Measurements from ENCODE around the gene TRIM46. TPM values are rescaled to one million over a fixed set of nuclear protein-coding genes. Genes with fewer than 3 reads are reported as not detected.

Gene TRIM46
- total RNA-seq, 1 donor from 2014 or later: 10.7 TPM

DNA sequence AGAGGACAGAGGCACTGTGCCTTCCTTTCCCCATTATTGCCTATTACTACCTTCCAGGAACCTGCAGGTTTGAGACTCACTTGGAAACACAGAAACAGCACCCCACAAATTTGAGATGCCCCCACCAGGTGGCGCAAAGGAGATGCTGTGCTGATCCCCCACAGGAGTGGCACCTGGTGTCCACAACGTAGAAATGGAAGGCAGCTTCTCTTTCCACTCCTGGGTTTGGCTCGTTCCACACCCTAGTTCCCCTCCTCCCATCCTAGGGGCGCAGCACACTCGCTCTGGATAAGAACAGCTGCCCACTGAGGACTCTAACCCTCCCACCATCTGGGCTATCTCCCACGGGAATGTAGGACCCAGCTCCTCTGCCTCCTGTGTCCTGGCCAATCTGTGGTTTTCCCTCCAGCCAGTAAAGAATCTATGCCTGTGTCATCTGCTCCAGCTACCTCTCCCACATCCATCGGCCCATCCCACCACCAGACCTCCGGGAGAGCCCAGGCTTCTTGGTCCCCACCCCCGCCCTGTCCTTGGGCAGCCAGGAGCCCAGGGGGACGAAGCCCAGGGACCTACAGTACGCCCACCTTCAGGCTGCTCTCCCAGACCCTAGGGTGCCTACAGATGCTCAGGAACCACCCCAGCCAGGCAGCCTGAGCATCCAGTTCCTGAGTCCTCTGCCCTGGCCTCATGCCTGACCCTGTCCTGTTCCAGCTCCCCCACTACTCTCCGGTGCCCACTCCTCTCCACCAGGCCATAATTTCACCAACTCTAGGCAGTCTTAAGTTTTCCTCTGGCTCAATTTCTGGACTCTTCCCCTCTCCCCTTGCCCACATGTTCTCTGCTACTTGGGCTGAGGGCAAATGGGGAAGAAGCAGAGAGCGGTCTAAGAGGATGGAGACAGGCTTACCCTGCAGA is 33.5 kb downstream of the TRIM46 start:
- H3K9me3 Mint-ChIP-seq (ENCODE audit: low read depth): no peaks in the 10 kb centered on the region
- TF ChIP-seq, protein P1, sequence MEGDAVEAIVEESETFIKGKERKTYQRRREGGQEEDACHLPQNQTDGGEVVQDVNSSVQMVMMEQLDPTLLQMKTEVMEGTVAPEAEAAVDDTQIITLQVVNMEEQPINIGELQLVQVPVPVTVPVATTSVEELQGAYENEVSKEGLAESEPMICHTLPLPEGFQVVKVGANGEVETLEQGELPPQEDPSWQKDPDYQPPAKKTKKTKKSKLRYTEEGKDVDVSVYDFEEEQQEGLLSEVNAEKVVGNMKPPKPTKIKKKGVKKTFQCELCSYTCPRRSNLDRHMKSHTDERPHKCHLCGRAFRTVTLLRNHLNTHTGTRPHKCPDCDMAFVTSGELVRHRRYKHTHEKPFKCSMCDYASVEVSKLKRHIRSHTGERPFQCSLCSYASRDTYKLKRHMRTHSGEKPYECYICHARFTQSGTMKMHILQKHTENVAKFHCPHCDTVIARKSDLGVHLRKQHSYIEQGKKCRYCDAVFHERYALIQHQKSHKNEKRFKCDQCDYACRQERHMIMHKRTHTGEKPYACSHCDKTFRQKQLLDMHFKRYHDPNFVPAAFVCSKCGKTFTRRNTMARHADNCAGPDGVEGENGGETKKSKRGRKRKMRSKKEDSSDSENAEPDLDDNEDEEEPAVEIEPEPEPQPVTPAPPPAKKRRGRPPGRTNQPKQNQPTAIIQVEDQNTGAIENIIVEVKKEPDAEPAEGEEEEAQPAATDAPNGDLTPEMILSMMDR (IDR thresholded peaks at IDR 0.05): peak; percentile 93
- H3K27me3 Mint-ChIP-seq (ENCODE audit: low read depth): no peaks in the 10 kb centered on the region
- H3K4me1 Mint-ChIP-seq (ENCODE audit: low read depth): peaks cover 43% of the 10 kb centered on the region
- H3K36me3 Mint-ChIP-seq (ENCODE audit: low read depth): peaks cover 2% of the 10 kb centered on the region
- peak; percentile 69 for DNase-seq (ENCODE audit: low spot score)
- peak overlapping the region; percentile 80 for H3K4me3 Mint-ChIP-seq (ENCODE audit: unreplicated experiment)
- peak overlapping the region; percentile 99 for H3K27ac Mint-ChIP-seq (ENCODE audit: unreplicated experiment)

DNA sequence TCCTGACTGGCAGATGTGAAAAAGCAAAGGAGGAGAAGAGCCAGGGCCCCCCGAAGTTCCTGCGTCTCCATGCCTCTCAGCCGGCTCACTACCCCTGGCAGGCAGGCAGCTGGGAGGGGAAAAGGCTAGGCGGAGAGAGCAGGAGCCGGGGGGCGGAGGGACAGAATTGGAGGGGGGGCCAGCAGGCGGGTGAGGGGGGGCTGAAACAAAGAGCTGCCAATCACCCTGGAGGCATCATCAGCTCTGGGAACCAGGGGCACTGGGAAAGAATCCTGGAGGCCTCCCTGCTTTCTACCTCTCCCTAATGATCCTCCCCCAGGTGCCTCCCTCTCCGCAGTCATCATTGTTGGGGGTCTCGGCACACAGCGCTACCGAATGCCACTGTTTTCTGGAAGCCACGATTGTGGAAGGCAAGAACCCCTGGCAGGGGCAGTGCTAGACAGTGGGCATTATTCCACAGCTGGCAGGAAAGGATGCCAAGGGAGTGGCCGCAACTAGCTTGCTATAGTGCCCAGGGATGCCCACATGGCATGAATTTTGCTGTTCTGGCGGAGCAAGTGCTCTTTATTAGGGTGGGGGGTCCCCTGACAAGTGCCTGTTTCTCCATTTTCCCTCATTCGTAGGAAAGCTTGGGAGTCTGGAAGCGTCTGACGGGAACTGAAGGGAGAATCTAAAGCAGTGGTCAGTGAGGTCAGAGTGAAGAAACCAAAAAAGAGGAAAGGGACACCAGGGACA is 34.3 kb downstream of the TRIM46 start, which contains the start of gene THBS3:
Gene THBS3, minus strand, starts transcription at position 92 of the 735 bp plus-strand sequence. Its CDS starts 21 bp downstream, at position 71.
- Mint-ChIP-seq H3K27ac (ENCODE audit: unreplicated experiment) (peak within 1 kb of the TSS; percentile 99), H3K4me3 (ENCODE audit: unreplicated experiment) (peak within 1 kb of the TSS; percentile 80), H3K4me1 (ENCODE audit: low read depth) (peaks cover 43% of the 10 kb centered on the region), H3K27me3 (ENCODE audit: low read depth) (no peaks in the 10 kb centered on the region), H3K36me3 (ENCODE audit: low read depth) (peaks cover 2% of the 10 kb centered on the region), H3K9me3 (ENCODE audit: low read depth) (no peaks in the 10 kb centered on the region)
- peak; percentile 65 for DNase-seq (ENCODE audit: low spot score)
- TF ChIP-seq, protein P1 (IDR thresholded peaks at IDR 0.05): no peak

DNA sequence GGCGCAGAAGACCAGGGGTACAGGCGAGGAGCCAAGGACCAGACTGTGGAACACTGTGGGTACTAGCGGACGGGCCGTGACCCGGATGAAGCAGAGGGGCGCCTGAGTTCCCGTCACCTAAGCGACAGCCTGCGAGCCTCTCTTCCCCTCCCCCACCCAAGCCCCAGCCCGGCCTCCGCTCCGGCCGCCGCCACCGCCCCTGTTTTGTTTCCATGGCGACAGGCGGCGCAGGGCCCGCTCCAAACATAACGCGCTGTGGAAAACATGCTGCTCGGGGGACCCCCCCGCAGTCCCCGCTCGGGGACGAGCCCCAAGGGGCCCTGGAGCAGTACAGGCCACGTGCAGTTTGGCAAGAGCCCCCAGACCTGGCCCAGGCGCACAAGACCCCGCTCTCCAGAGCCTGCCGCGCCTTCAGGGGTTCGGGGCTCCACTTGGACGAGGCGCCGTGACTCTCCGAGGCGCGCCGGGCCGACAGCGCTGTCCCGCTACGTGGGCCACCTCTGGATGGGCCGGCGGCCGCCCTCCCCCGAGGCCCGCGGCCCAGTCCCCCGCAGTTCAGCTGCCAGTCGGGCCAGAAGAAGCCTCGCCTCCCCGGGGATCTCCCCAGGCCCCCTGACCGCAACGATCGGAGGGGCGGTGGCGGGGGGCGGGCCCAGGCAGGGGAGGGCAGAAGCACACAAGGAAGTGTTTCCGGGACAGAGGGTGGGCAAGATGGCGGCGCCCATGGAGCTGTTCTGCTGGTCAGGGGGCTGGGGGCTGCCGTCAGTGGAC is 35.1 kb downstream of the TRIM46 start, which contains the start of gene MTX1:
Gene MTX1, plus strand, starts transcription at position 155 of the 771 bp plus-strand sequence. Its CDS starts 110 bp downstream, at position 265.
- H3K27me3 Mint-ChIP-seq (ENCODE audit: low read depth): no peaks in the 10 kb centered on the region
- H3K4me1 Mint-ChIP-seq (ENCODE audit: low read depth): peaks cover 43% of the 10 kb centered on the region
- H3K4me3 Mint-ChIP-seq (ENCODE audit: unreplicated experiment): peak within 1 kb of the TSS; percentile 80
- H3K9me3 Mint-ChIP-seq (ENCODE audit: low read depth): no peaks in the 10 kb centered on the region
- H3K27ac Mint-ChIP-seq (ENCODE audit: unreplicated experiment): peak within 1 kb of the TSS; percentile 99
- peak; percentile 96 for DNase-seq (ENCODE audit: low spot score)
- H3K36me3 Mint-ChIP-seq (ENCODE audit: low read depth): peaks cover 2% of the 10 kb centered on the region
- TF ChIP-seq, protein P1 (IDR thresholded peaks at IDR 0.05): no peak

DNA sequence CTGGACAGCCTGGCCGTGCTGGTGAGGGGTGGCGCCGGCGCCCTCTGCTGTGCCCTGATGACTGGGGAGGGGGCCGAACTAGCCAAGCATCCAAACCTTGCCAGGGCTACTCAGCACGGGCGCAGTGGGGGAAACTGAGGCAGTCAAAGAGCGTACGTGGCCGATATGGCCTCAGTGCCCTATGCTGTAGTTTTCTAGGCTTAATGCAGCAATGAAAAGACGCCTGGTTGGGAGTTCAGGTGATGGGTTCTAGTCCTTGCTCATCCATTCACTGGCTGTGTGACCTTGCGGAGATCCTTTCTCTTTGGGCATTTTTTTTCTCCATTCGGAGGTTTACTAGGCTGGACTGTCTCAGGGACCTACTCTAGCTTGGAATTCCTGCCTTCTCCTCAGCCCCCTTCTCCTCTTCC is 35.7 kb downstream of the TRIM46 start:
- Mint-ChIP-seq H3K4me3 (ENCODE audit: unreplicated experiment) (peak overlapping the region; percentile 80), H3K9me3 (ENCODE audit: low read depth) (no peaks in the 10 kb centered on the region), H3K4me1 (ENCODE audit: low read depth) (peaks cover 43% of the 10 kb centered on the region), H3K36me3 (ENCODE audit: low read depth) (peaks cover 2% of the 10 kb centered on the region), H3K27ac (ENCODE audit: unreplicated experiment) (peak overlapping the region; percentile 99), H3K27me3 (ENCODE audit: low read depth) (no peaks in the 10 kb centered on the region)
- no peak for DNase-seq (ENCODE audit: low spot score)
- TF ChIP-seq, protein P1 (IDR thresholded peaks at IDR 0.05): no peak
